ENCODE results near the gene SCTR. TPM values are rescaled to one million over a fixed set of nuclear protein-coding genes. Genes with fewer than 3 reads are reported as not detected.

Gene SCTR
- total RNA-seq, 1 donor from 2014 or later, result 0.82 TPM

- FAIRE-seq (no peak), DNase-seq (ENCODE audit: low spot score in 2 of 2) (no peak)
These were observed 91.3 kb downstream of the SCTR start for GRCh38 chr2:119432851-119433522.

DNA sequence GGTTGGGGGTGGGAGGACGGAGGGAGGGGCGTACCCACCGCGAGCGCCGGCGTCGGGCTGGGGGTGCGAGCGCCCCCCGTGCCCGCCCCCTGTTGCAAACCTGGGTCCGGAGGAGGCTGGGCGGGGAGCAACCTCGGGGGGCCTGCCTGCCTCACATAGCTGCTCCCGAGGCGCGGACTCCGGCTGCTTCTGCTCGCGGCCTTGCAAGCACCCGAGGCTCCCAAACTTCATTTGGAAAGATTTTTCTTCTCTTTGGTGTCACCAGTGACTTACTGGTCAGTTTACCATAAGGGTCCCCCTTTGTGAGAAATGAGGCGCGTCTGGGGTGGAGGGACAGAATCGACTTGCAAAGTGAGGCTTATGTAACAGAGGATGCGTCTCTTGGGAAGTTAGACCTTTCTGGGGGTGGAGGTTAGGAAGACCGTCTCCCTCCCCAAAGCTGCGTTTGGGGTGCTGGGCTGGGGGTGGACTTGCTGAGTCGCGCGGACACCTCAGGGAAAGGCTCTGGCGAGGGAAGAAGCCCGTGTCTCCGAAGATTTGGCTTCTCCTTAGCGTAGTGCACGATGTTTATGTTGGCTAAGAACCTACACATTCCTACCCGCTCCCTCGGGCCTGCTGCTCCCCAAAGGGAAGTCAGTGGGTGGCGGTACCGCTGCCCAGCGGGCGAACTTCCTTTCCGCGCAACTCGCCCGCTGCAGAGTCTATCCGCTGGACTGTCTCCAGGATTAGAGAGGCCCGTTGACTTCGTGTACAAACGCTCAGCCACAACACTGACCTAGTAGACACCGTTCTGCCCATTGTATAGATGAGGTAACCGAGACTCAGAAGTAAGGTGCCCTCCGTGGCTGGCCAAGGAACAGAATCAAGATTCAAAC is 92.1 kb downstream of the SCTR start:
- DNase-seq (ENCODE audit: low spot score in 2 of 2) (peak in 1 of 2 donors; percentile 46), FAIRE-seq (no peak)

DNA sequence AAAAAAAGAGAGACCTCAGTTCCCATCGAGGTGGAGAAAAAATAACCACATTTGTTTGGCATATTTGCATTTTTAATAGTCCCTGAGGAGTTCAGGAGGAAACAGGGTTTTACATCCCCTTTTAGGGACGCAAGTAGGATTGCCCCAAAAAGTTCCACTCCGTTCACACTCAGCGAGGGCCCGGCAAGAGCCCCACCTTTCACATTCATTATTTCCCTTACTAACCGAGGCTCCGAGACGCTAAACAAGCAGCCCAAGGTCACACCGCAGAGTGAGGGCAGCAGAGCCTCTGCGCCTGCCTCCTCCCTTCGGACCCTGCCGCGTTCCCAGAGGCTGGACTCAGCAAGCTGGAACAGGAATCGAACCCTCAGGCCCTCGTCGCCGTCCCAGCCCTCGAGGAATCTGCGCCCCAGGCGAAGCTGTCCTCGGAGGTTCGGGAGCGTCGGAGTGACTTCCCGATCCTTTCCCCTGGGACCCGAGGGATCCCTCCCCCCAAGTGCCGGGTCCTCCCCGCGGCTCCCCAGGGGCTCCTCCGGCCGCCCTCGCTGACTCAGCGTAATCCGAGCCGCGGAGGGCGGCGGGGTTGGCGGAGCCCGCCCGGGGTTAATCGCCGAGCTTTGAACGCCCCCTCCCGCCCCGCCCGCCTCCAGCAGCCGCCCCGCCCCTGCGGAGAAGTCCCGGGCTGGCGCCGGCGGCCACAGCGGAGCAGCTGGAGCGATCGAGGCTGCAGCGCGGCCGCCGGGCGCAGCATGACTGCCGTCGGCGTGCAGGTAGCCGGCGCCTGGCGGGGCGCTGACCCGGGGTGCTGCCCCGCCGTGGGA is 92.9 kb downstream of the SCTR start, which contains the start of gene TMEM37:
Gene TMEM37, plus strand, starts transcription at position 700 of the 821 bp plus-strand sequence. Its CDS starts 50 bp downstream, at position 750.
- FAIRE-seq, result no peak
- peak; percentile 65 to 78 for DNase-seq (ENCODE audit: low spot score in 2 of 2)

GRCh38 chr2:119430023-119430498 is 94.2 kb downstream of the SCTR start:
- DNase-seq (ENCODE audit: low spot score in 2 of 2) (no peak), FAIRE-seq (no peak)

- no peak for DNase-seq (ENCODE audit: low spot score in 2 of 2)
- no peak for FAIRE-seq
These were observed 94.9 kb downstream of the SCTR start for GRCh38 chr2:119429225-119429981.

GRCh38 chr2:119428488-119429224 is 95.6 kb downstream of the SCTR start:
- DNase-seq (ENCODE audit: low spot score in 2 of 2), result no peak
- no peak for FAIRE-seq

- DNase-seq (ENCODE audit: low spot score in 2 of 2) (no peak), FAIRE-seq (no peak)
These were observed 96.5 kb downstream of the SCTR start for GRCh38 chr2:119427756-119428155.

GRCh38 chr2:119426801-119427395 is 97.4 kb downstream of the SCTR start:
- no peak for FAIRE-seq

GRCh38 chr2:119426396-119426675 is 97.9 kb downstream of the SCTR start:
- DNase-seq (ENCODE audit: low spot score in 2 of 2), result no peak
- no peak for FAIRE-seq

More at GRCh38 chr2:119426801-119427395, 97.4 kb downstream of the SCTR start:
- DNase-seq (ENCODE audit: low spot score in 2 of 2), result no peak

- FAIRE-seq (no peak), DNase-seq (ENCODE audit: low spot score in 2 of 2) (no peak)
These were observed 98.5 kb downstream of the SCTR start for GRCh38 chr2:119425620-119426395.

GRCh38 chr2:119425119-119425405 is 99.2 kb downstream of the SCTR start:
- no peak for FAIRE-seq
- no peak for DNase-seq (ENCODE audit: low spot score in 2 of 2)

DNA sequence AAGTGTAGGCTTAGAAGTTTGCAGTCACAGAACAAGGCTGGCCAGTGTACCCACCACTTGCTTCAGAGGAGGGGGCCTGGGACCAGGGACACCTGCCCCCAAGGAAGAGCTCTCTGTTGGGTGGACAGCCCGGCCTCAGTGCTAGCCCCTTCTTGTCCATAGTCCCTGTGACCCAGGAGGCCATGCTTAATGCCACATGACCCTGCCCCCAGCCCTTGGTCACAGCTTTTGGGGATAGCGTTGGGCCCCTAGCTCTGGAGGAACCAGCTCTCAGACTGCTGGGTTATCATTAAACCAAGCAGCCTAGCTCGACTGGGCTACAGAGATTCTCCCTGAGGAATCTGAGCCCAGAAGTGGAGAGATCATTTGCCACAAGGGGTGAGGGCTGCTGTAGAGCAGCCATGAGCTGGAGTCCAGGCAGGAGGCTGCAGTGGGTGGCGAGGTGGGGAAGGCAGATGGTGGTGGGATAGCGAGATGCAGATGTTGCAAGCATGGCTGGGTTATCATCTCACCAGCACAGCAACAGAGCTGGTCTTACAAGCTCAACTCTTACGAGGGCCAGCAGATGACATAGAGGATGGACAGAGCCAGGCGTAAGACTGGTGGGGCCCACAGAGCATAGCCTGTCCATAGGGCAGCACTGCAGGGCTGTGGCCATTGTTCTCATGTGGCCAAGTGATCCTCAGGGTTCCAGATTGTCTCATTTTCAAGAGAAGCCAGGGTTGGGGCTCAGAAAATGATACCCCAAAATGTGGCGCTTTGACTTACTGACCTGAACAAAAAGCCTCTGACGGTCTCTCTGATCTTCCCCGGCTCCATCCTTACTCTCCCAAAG is 99.8 kb downstream of the SCTR start:
- DNase-seq (ENCODE audit: low spot score in 2 of 2) (no peak), FAIRE-seq (no peak)

DNA sequence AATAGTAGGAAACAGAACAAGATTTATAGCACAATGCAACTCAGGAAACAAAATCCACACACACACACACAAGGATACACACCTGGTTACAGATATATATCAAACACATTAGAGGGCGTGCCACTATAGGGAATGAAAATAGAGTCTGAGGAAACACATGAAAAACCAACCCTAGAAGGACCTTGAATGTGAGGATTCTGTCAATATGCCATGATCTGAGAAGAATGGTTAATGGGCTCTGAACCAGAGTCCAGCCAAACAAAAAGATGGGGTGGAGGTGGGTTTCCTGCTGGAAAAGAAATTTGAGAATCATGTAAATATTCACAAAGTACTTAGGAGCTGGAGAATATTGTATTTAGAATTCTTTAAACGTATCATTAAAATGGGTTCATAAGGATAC is 100.5 kb downstream of the SCTR start:
- DNase-seq (ENCODE audit: low spot score in 2 of 2) (no peak), FAIRE-seq (no peak)

- FAIRE-seq, result no peak
- no peak for DNase-seq (ENCODE audit: low spot score in 2 of 2)
These were observed 101.2 kb downstream of the SCTR start for GRCh38 chr2:119423108-119423444.

DNA sequence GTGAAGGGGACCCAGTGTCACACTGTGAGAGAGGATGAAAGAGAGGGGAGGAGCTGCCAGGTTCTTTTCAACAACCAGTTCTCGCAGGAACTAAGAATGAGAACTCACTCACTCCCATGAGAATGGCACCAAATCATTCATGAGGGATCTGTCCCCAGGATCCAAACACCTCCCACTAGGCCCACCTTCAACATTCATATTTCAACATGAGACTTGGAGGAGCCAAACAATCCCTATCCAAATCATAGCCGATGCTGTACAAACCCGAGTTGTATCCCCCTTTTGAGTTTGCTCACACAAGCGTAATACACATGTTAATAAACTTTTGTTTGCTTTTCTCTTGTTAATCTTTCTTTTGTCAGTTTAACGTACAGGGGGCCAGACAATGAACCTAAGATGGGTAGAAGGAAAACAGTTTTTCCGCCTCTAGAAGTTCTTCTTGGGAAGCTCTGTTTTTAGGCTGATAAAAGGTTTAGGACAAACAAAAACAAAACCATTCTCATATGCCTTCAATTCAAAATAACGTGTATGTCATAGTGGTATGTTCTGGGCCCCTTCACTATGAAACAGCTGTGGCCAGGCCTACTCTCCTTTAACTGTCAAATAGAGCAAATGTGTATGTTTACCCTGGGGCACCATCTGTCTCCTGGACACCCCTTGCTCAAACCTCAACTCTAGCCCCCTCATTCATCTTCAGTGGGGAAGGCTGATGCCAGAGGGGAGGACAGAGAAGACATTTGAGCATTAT is 101.7 kb downstream of the SCTR start:
- FAIRE-seq (no peak), DNase-seq (ENCODE audit: low spot score in 2 of 2) (no peak)

- no peak for DNase-seq (ENCODE audit: low spot score in 2 of 2)
- no peak for FAIRE-seq
These were observed 102.5 kb downstream of the SCTR start for GRCh38 chr2:119421741-119422140.

DNA sequence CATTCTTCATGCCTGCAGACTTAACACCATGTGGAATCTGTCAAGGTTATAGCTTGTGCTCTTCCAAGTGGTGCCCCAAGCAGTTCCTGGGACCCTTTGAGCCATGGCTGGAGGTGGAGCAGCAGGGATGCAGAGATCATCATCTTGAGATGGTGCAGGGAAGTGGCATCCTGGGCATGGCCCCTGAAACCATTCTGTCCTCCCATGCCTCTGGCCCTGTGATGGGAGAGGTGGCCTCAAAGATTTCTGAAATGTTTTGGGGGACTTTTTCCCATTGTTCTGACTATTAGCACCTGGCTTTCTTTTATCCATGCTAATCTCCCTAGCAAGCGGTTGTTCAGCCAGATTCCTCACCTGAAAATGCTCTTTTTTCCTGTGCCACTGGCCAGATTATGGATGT is 103.0 kb downstream of the SCTR start:
- DNase-seq (ENCODE audit: low spot score in 2 of 2) (no peak), FAIRE-seq (no peak)

Data from frontal cortex (tissue), 4 donors.